ENCODE results near the gene VSTM1.
A peak's percentile ranks its signal among the peaks of the same experiment; 100 is the strongest.
"Not testable (repeated sequence)": the region's sequence is repeated elsewhere in the genome, so short reads cannot be mapped to it uniquely, and the experiment has no call there.

VSTM1 gene

GRCh38 chr19:54069470-54069869, 5.8 kb upstream of the VSTM1 start:
- DNase-seq: no peak

- DNase-seq: no peak
Observed at GRCh38 chr19:54062643-54063042, 1.1 kb downstream of the VSTM1 start.

- no peak for DNase-seq
Observed at GRCh38 chr19:54047616-54048015, 16.1 kb downstream of the VSTM1 start.

- no peak for DNase-seq
Observed at GRCh38 chr19:54045771-54046170, 17.9 kb downstream of the VSTM1 start.

- DNase-seq: peak; percentile 20
Observed at GRCh38 chr19:54042989-54043388, 20.7 kb downstream of the VSTM1 start.

GRCh38 chr19:54041969-54042606, 21.6 kb downstream of the VSTM1 start:
- DNase-seq: peak; percentile 35

- no peak for DNase-seq
Observed at GRCh38 chr19:54040003-54040402, 23.7 kb downstream of the VSTM1 start.

GRCh38 chr19:54036542-54036941, 27.2 kb downstream of the VSTM1 start:
- DNase-seq: not testable (repeated sequence)

- DNase-seq: peak; percentile 8
Observed at GRCh38 chr19:54035215-54036178, 28.2 kb downstream of the VSTM1 start.

- peak; percentile 46 for DNase-seq
Observed at GRCh38 chr19:54030895-54031586, 32.7 kb downstream of the VSTM1 start.

GRCh38 chr19:54029930-54030490, 33.7 kb downstream of the VSTM1 start:
- peak; percentile 75 for DNase-seq

- DNase-seq: no peak
Observed at GRCh38 chr19:54029301-54029700, 34.4 kb downstream of the VSTM1 start.

GRCh38 chr19:54026656-54027055, 37.0 kb downstream of the VSTM1 start:
- DNase-seq: no peak

- no peak for DNase-seq
Observed at GRCh38 chr19:54024660-54025059, 39.0 kb downstream of the VSTM1 start.

GRCh38 chr19:54023191-54023590, 40.5 kb downstream of the VSTM1 start:
- DNase-seq: no peak

GRCh38 chr19:54021932-54022331, 41.8 kb downstream of the VSTM1 start:
- no peak for DNase-seq

- no peak for DNase-seq
Observed at GRCh38 chr19:54021363-54021762, 42.3 kb downstream of the VSTM1 start.

GRCh38 chr19:54017261-54017660, 46.4 kb downstream of the VSTM1 start:
- no peak for DNase-seq

- peak; percentile 17 for DNase-seq
Observed at GRCh38 chr19:54014920-54015560, 48.7 kb downstream of the VSTM1 start.

GRCh38 chr19:54013866-54014265, 49.8 kb downstream of the VSTM1 start:
- DNase-seq: no peak

- DNase-seq: no peak
Observed at GRCh38 chr19:54011507-54012211, 52.0 kb downstream of the VSTM1 start.

GRCh38 chr19:54010474-54010873, 53.2 kb downstream of the VSTM1 start:
- DNase-seq: no peak
